Measurements from ENCODE around the gene MAPKAPK3.

- TF ChIP-seq, protein P1, sequence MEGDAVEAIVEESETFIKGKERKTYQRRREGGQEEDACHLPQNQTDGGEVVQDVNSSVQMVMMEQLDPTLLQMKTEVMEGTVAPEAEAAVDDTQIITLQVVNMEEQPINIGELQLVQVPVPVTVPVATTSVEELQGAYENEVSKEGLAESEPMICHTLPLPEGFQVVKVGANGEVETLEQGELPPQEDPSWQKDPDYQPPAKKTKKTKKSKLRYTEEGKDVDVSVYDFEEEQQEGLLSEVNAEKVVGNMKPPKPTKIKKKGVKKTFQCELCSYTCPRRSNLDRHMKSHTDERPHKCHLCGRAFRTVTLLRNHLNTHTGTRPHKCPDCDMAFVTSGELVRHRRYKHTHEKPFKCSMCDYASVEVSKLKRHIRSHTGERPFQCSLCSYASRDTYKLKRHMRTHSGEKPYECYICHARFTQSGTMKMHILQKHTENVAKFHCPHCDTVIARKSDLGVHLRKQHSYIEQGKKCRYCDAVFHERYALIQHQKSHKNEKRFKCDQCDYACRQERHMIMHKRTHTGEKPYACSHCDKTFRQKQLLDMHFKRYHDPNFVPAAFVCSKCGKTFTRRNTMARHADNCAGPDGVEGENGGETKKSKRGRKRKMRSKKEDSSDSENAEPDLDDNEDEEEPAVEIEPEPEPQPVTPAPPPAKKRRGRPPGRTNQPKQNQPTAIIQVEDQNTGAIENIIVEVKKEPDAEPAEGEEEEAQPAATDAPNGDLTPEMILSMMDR (IDR thresholded peaks at IDR 0.05; ENCODE audit: control extremely low read depth in 1 of 3, insufficient read depth in 1 of 3, low read depth in 1 of 3, low read length in 3 of 3), result no peak
- TF ChIP-seq FOSL1 (IDR thresholded peaks at IDR 0.05; ENCODE audit: insufficient read depth, low read depth, low read length) (no peak), POLR2AphosphoS5 (IDR thresholded peaks at IDR 0.05; ENCODE audit: low read depth, low read length) (no peak)
These were observed 44.1 kb upstream of the MAPKAPK3 start for GRCh38 chr3:50572801-50573371.
